ENCODE results near the gene STXBP1. TPM values are rescaled to one million over a fixed set of nuclear protein-coding genes. Genes with fewer than 3 reads are reported as not detected.

The STXBP1 gene
- total RNA-seq, 1 donor = 19.9 TPM

DNA sequence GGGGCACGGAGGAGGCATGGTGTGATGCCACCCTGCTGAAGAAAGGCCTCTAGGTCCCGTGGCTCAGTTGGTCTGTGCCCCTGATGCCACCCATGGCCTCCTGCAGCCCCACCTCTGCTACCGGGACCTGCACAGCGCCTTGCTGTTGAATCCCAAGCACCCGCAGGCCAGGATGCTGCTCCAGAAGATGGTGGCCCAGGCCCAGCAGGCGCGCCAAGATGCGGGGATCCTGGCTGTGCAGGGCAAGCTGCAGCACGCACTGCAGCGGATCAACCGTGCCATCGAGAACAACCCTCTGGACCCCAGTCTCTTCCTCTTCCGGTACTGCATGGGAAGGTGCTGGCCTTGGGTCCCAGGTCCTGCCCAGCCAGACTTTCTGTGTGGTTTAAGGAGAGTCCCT, 110.9 kb downstream of the STXBP1 start:
- no peak overlapping the region for H3K4me2 ChIP-seq (ENCODE audit: insufficient read depth, low read length)
- no peaks in the 10 kb centered on the region for H3K36me3 ChIP-seq (ENCODE audit: insufficient read depth, low read length)
- DNase-seq (ENCODE audit: insufficient read length, low spot score, missing footprints) = peak; percentile 30
- peaks cover 16% of the 10 kb centered on the region for H3K4me1 ChIP-seq (ENCODE audit: insufficient read depth, low read length)
- H3K79me2 ChIP-seq (ENCODE audit: insufficient read depth, low read length) = no peaks in the 10 kb centered on the region
- H3K9me3 ChIP-seq (ENCODE audit: low read depth, low read length) = no peaks in the 10 kb centered on the region
- no peak overlapping the region for H2AFZ ChIP-seq (ENCODE audit: low read length)
- H4K20me1 ChIP-seq (ENCODE audit: insufficient read depth, low read length) = peaks cover 4% of the 10 kb centered on the region
- H3K4me3 ChIP-seq (ENCODE audit: insufficient read depth, low read length) = no peak overlapping the region
- TF ChIP-seq, protein P1, sequence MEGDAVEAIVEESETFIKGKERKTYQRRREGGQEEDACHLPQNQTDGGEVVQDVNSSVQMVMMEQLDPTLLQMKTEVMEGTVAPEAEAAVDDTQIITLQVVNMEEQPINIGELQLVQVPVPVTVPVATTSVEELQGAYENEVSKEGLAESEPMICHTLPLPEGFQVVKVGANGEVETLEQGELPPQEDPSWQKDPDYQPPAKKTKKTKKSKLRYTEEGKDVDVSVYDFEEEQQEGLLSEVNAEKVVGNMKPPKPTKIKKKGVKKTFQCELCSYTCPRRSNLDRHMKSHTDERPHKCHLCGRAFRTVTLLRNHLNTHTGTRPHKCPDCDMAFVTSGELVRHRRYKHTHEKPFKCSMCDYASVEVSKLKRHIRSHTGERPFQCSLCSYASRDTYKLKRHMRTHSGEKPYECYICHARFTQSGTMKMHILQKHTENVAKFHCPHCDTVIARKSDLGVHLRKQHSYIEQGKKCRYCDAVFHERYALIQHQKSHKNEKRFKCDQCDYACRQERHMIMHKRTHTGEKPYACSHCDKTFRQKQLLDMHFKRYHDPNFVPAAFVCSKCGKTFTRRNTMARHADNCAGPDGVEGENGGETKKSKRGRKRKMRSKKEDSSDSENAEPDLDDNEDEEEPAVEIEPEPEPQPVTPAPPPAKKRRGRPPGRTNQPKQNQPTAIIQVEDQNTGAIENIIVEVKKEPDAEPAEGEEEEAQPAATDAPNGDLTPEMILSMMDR (IDR thresholded peaks at IDR 0.05; ENCODE audit: extremely low read depth, low read depth, low read length) = no peak
- H3K27me3 ChIP-seq (ENCODE audit: insufficient read depth, low read length) = no peaks in the 10 kb centered on the region
- H3K27ac ChIP-seq (ENCODE audit: low read depth, low read length) = no peak overlapping the region

DNA sequence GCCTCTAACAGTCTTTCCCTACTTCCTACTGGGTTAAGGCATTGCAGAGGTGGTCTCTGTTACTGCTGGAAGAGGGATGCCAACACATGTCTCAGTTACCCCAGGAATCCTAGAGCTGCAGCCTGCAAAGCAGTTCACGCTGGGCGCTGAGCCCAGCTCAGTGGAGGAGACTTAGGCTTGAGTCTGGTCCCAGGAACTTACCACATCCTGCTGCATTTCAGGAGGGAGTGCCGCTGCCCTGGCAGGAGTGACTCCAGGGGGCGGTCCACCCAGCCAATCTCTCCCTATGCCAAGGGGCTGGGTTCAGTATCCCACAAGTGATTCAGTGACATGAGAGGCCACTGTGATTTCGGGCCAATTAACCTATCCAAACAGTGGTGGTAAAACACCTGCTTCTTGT, 111.4 kb downstream of the STXBP1 start:
- Histone ChIP-seq H3K9me3 (ENCODE audit: low read depth, low read length) (no peaks in the 10 kb centered on the region), H3K27ac (ENCODE audit: low read depth, low read length) (no peak overlapping the region), H3K4me3 (ENCODE audit: insufficient read depth, low read length) (no peak overlapping the region), H3K27me3 (ENCODE audit: insufficient read depth, low read length) (no peaks in the 10 kb centered on the region), H3K79me2 (ENCODE audit: insufficient read depth, low read length) (no peaks in the 10 kb centered on the region), H2AFZ (ENCODE audit: low read length) (no peak overlapping the region), H3K4me1 (ENCODE audit: insufficient read depth, low read length) (peaks cover 16% of the 10 kb centered on the region), H4K20me1 (ENCODE audit: insufficient read depth, low read length) (peaks cover 4% of the 10 kb centered on the region), H3K4me2 (ENCODE audit: insufficient read depth, low read length) (no peak overlapping the region), H3K36me3 (ENCODE audit: insufficient read depth, low read length) (no peaks in the 10 kb centered on the region)
- DNase-seq (ENCODE audit: insufficient read length, low spot score, missing footprints) = peak; percentile 97
- TF ChIP-seq, protein P1 (IDR thresholded peaks at IDR 0.05; ENCODE audit: extremely low read depth, low read depth, low read length) = peak; percentile 15

DNA sequence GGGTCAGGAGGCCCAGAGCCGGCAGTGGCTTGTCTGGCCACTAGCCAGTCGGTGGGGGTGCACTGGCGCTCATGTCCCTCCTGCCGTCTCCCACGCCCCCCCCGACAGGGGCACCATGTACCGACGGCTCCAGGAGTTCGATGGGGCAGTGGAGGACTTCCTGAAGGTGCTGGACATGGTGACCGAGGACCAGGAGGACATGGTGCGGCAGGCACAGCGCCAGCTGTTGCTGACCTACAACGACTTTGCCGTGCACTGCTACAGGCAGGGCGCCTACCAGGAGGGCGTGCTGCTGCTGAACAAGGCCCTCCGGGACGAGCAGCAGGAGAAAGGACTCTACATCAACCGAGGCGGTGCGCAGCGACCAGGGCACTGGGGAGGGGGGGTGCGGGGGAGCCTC, 111.9 kb downstream of the STXBP1 start:
- no peaks in the 10 kb centered on the region for H3K9me3 ChIP-seq (ENCODE audit: low read depth, low read length)
- DNase-seq (ENCODE audit: insufficient read length, low spot score, missing footprints) = no peak
- TF ChIP-seq, protein P1 (IDR thresholded peaks at IDR 0.05; ENCODE audit: extremely low read depth, low read depth, low read length) = no peak
- H3K4me1 ChIP-seq (ENCODE audit: insufficient read depth, low read length) = peaks cover 16% of the 10 kb centered on the region
- H3K27me3 ChIP-seq (ENCODE audit: insufficient read depth, low read length) = no peaks in the 10 kb centered on the region
- peak overlapping the region; percentile 15 for H2AFZ ChIP-seq (ENCODE audit: low read length)
- no peak overlapping the region for H3K4me3 ChIP-seq (ENCODE audit: insufficient read depth, low read length)
- H3K27ac ChIP-seq (ENCODE audit: low read depth, low read length) = no peak overlapping the region
- no peaks in the 10 kb centered on the region for H3K36me3 ChIP-seq (ENCODE audit: insufficient read depth, low read length)
- peaks cover 4% of the 10 kb centered on the region for H4K20me1 ChIP-seq (ENCODE audit: insufficient read depth, low read length)
- H3K4me2 ChIP-seq (ENCODE audit: insufficient read depth, low read length) = no peak overlapping the region
- H3K79me2 ChIP-seq (ENCODE audit: insufficient read depth, low read length) = no peaks in the 10 kb centered on the region

DNA sequence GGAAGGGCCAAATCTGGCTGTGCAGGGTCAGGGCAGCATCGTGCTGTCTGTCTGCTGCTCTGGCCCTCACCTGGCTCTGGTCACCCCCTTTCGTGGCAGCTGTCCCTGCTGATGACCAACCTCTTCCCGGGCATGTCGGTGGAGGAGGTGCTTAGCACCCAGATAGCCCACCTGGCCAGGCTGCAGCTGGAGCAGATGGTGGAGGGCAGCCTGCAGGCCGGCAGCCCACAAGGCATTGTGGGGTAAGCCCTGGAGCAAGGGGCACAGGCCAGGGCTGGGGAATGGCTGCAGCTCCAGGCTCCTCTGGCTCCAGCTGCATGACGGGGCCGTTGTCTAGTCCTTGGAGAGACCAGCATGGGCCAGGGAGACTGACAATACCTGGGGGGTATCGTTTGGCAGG, 114.8 kb downstream of the STXBP1 start:
- no peaks in the 10 kb centered on the region for H3K27me3 ChIP-seq (ENCODE audit: insufficient read depth, low read length)
- H3K4me3 ChIP-seq (ENCODE audit: insufficient read depth, low read length) = no peak overlapping the region
- no peaks in the 10 kb centered on the region for H3K79me2 ChIP-seq (ENCODE audit: insufficient read depth, low read length)
- peaks cover 3% of the 10 kb centered on the region for H3K36me3 ChIP-seq (ENCODE audit: insufficient read depth, low read length)
- H2AFZ ChIP-seq (ENCODE audit: low read length) = no peak overlapping the region
- H3K27ac ChIP-seq (ENCODE audit: low read depth, low read length) = no peak overlapping the region
- no peak overlapping the region for H3K4me2 ChIP-seq (ENCODE audit: insufficient read depth, low read length)
- H3K9me3 ChIP-seq (ENCODE audit: low read depth, low read length) = no peaks in the 10 kb centered on the region
- H4K20me1 ChIP-seq (ENCODE audit: insufficient read depth, low read length) = peaks cover 4% of the 10 kb centered on the region
- no peak for DNase-seq (ENCODE audit: insufficient read length, low spot score, missing footprints)
- peaks cover 16% of the 10 kb centered on the region for H3K4me1 ChIP-seq (ENCODE audit: insufficient read depth, low read length)
- TF ChIP-seq, protein P1 (IDR thresholded peaks at IDR 0.05; ENCODE audit: extremely low read depth, low read depth, low read length) = no peak
